ENCODE results near the gene SCYL1. TPM values are rescaled to one million over a fixed set of nuclear protein-coding genes. Genes with fewer than 3 reads are reported as not detected.
A peak's percentile ranks its signal among the peaks of the same experiment; 100 is the strongest.
"Not testable (repeated sequence)": the region's sequence is repeated elsewhere in the genome, so short reads cannot be mapped to it uniquely, and the experiment has no call there.

Gene SCYL1
- total RNA-seq, 2 experiments from 2014 or later: 59.1 to 62.1 TPM

DNA sequence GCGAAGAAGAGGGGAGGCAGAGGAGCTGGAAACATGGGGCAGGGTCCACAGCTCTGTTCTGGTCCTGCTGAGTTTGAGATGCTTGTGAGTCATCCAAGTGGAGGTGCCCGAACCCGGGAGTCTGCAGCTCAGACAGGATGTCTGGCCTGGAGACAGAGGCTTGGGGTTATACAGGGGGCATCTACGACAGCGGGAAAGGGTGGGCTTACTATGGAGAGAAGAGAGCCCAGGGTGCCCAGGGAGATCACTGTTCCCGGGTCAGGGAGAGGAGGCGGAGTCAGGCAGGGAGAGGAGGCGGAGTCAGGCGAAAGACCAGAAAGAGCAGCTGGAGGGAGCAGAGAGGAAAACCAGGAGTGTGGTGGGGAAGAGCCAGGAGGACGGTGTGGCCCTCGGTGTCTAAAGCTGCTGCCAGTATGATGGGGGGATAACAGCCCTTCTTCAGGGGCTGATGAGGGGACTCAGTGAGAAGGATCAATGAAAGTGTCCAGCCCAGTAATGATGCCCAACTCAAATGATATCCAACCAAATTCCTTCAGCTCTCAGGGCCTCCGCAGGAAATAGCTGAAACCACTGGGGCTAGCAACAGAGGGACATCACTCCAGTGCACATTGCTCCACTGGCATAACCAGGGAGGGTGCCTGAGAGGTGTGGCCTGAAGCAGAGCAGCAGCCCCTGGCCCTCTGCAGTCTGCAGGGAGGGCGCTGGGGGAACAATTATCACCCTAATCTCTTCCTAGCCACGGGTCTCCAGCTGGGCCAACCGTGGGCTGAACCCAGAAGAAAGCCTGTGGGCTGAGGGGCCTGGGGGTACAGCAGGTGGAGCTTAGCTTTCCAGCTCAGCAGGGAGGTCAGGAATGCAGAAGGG lies 35.9 kb downstream of the SCYL1 start:
- Mint-ChIP-seq H3K4me1 (peaks cover 55% of the 10 kb centered on the region), H3K27me3 (no peaks in the 10 kb centered on the region), H3K4me3 (no peak overlapping the region), H3K9me3 (no peaks in the 10 kb centered on the region), H3K27ac (peak overlapping the region; percentile 68), H3K36me3 (ENCODE audit: low read depth) (peaks cover 7% of the 10 kb centered on the region)
- POLR2A ChIA-PET: no interaction called here
- CTCF ChIA-PET: interaction anchor here (0.8 to 10.2 kb wide), 6 partner anchors 8 to 19 kb away, joined by 3 to 66 read pairs (median 12); partner anchors contain the start of genes EHBP1L1, FAM89B and ZNRD2
- DNase-seq: no peak

- CTCF ChIA-PET: interaction anchor here (0.9 to 10.2 kb wide), 6 partner anchors 10 to 247 kb away, joined by 3 to 66 read pairs (median 10); partner anchors contain the start of genes FAM89B and ZNRD2
- no peak overlapping the region for H3K4me3 Mint-ChIP-seq
- POLR2A ChIA-PET: no interaction called here
- peaks cover 55% of the 10 kb centered on the region for H3K4me1 Mint-ChIP-seq
- H3K27ac Mint-ChIP-seq: no peak overlapping the region
- no peaks in the 10 kb centered on the region for H3K27me3 Mint-ChIP-seq
- DNase-seq: no peak
- H3K36me3 Mint-ChIP-seq (ENCODE audit: low read depth): peaks cover 13% of the 10 kb centered on the region
- H3K9me3 Mint-ChIP-seq: no peaks in the 10 kb centered on the region
Measured at GRCh38 chr11:65562020-65562419, 37.1 kb downstream of the SCYL1 start.

- CTCF ChIA-PET: interaction anchor here (1.4 to 10.2 kb wide), 5 partner anchors 9 to 248 kb away, joined by 3 to 66 read pairs (median 18); partner anchors contain the start of genes FAM89B and ZNRD2
- no peak for DNase-seq
- Mint-ChIP-seq H3K4me3 (no peak overlapping the region), H3K4me1 (peaks cover 50% of the 10 kb centered on the region), H3K9me3 (no peaks in the 10 kb centered on the region), H3K36me3 (ENCODE audit: low read depth) (peaks cover 13% of the 10 kb centered on the region), H3K27me3 (no peaks in the 10 kb centered on the region), H3K27ac (peak overlapping the region; percentile 41)
- POLR2A ChIA-PET: interaction anchor here (0.6 kb wide), 1 partner anchor 8 kb away, joined by 7 read pairs; no protein-coding TSS in a partner anchor
Measured at GRCh38 chr11:65562788-65563187, 37.9 kb downstream of the SCYL1 start.

DNA sequence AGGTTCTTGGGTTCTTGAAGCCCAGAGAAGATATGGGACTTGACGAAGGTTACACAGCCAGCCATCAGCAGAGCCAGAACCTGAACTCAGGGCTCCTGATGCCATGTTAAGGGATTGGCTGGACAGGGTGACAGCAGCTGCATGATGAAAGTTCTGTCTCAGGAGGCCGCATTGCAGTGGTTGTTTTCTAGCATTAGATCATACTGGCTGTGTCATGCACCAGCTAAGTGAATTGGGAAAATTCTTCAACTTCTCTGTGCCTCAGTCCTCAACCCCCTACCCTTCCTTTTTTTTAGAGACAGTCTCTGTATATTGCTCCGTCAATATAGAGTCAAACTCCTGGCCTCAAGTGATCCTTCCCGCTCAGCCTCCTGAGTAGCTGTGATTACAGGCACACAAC lies 38.7 kb downstream of the SCYL1 start:
- no peaks in the 10 kb centered on the region for H3K27me3 Mint-ChIP-seq
- no peak overlapping the region for H3K27ac Mint-ChIP-seq
- H3K9me3 Mint-ChIP-seq: no peaks in the 10 kb centered on the region
- DNase-seq: no peak
- peaks cover 56% of the 10 kb centered on the region for H3K4me1 Mint-ChIP-seq
- H3K4me3 Mint-ChIP-seq: no peak overlapping the region
- H3K36me3 Mint-ChIP-seq (ENCODE audit: low read depth): peaks cover 17% of the 10 kb centered on the region
- POLR2A ChIA-PET: interaction anchor here (0.6 kb wide), 1 partner anchor 7 kb away, joined by 7 read pairs; no protein-coding TSS in a partner anchor
- CTCF ChIA-PET: interaction anchor here (0.7 to 10.2 kb wide), 5 partner anchors 10 to 1736 kb away, joined by 3 to 66 read pairs (median 4); no protein-coding TSS in a partner anchor

GRCh38 chr11:65564879-65565559 lies 40.1 kb downstream of the SCYL1 start:
- ChIA-PET CTCF (interaction anchor here (0.6 to 10.2 kb wide), 8 partner anchors 8 to 698 kb away, joined by 3 to 66 read pairs (median 4); partner anchors contain the start of gene SCYL1), POLR2A (interaction anchor here (0.6 to 1.5 kb wide), 2 partner anchors 60 to 142 kb away, joined by 4 to 7 read pairs; partner anchors contain the start of gene NEAT1)
- not testable (repeated sequence) for H3K9me3 Mint-ChIP-seq, DNase-seq, H3K27me3 Mint-ChIP-seq
- Mint-ChIP-seq H3K27ac (peak overlapping the region; percentile 96), H3K36me3 (ENCODE audit: low read depth) (peaks cover 20% of the 10 kb centered on the region), H3K4me1 (peaks cover 56% of the 10 kb centered on the region), H3K4me3 (peak overlapping the region; percentile 50)

- H3K36me3 Mint-ChIP-seq (ENCODE audit: low read depth): peaks cover 23% of the 10 kb centered on the region
- H3K4me3 Mint-ChIP-seq: peak overlapping the region; percentile 50
- H3K4me1 Mint-ChIP-seq: peaks cover 52% of the 10 kb centered on the region
- no peaks in the 10 kb centered on the region for H3K27me3 Mint-ChIP-seq
- ChIA-PET POLR2A (interaction anchor here (0.6 to 1.5 kb wide), 3 partner anchors 21 to 143 kb away, joined by 3 to 7 read pairs (median 4); partner anchors contain the start of gene NEAT1), CTCF (interaction anchor here (0.7 to 10.2 kb wide), 11 partner anchors 10 to 699 kb away, joined by 3 to 66 read pairs (median 4); partner anchors contain the start of genes EHBP1L1, KAT5 and SCYL1)
- DNase-seq: peak; percentile 50
- H3K27ac Mint-ChIP-seq: peak overlapping the region; percentile 96
- no peaks in the 10 kb centered on the region for H3K9me3 Mint-ChIP-seq
Measured at GRCh38 chr11:65565624-65566453, 41.0 kb downstream of the SCYL1 start.

GRCh38 chr11:65569164-65569972 lies 44.5 kb downstream of the SCYL1 start:
- Mint-ChIP-seq H3K9me3 (no peaks in the 10 kb centered on the region), H3K27ac (peak overlapping the region; percentile 99), H3K27me3 (no peaks in the 10 kb centered on the region), H3K4me3 (peak overlapping the region; percentile 99), H3K36me3 (ENCODE audit: low read depth) (peaks cover 36% of the 10 kb centered on the region), H3K4me1 (peaks cover 61% of the 10 kb centered on the region)
- ChIA-PET POLR2A (interaction anchor here (2.0 kb wide), 1 partner anchor 69 kb away, joined by 10 read pairs; no protein-coding TSS in a partner anchor), CTCF (interaction anchor here (0.7 to 6.0 kb wide), 12 partner anchors 8 to 439 kb away, joined by 3 to 57 read pairs (median 6); partner anchors contain the start of genes LTBP3, MAP3K11, MUS81 and PCNX3)
- DNase-seq: no peak

GRCh38 chr11:65569973-65570918 lies 45.4 kb downstream of the SCYL1 start, which contains the start of gene ZNRD2:
Gene ZNRD2 (plus strand): TSS chr11:65570477. CDS start chr11:65570492, 15 bp downstream.
- peak; percentile 98 for DNase-seq
- POLR2A ChIA-PET: interaction anchor here (0.6 to 2.0 kb wide), 2 partner anchors 7 to 70 kb away, joined by 7 to 10 read pairs; no protein-coding TSS in a partner anchor
- no peaks in the 10 kb centered on the region for H3K9me3 Mint-ChIP-seq
- H3K4me1 Mint-ChIP-seq: peaks cover 58% of the 10 kb centered on the region
- peaks cover 34% of the 10 kb centered on the region for H3K36me3 Mint-ChIP-seq (ENCODE audit: low read depth)
- CTCF ChIA-PET: interaction anchor here (0.6 to 6.0 kb wide), 15 partner anchors 10 to 290 kb away, joined by 3 to 57 read pairs (median 5); partner anchors contain the start of genes LTBP3, MAP3K11, MUS81 and PCNX3
- peak within 1 kb of the TSS; percentile 99 for H3K4me3 Mint-ChIP-seq
- H3K27ac Mint-ChIP-seq: peak within 1 kb of the TSS; percentile 99
- H3K27me3 Mint-ChIP-seq: no peaks in the 10 kb centered on the region

DNA sequence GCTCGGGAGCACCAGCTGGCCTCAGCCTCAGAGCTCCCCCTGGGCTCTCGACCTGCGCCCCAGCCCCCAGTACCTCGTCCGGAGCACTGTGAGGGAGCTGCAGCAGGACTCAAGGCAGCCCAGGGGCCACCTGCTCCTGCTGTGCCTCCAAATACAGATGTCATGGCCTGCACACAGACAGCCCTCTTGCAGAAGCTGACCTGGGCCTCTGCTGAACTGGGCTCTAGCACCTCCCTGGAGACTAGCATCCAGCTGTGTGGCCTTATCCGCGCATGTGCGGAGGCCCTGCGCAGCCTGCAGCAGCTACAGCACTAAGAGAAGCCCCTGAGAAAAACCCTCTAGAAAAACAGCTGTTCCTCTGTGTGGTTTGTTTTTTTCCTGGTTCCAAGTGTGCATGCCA lies 46.5 kb downstream of the SCYL1 start:
- H3K9me3 Mint-ChIP-seq: no peaks in the 10 kb centered on the region

DNA sequence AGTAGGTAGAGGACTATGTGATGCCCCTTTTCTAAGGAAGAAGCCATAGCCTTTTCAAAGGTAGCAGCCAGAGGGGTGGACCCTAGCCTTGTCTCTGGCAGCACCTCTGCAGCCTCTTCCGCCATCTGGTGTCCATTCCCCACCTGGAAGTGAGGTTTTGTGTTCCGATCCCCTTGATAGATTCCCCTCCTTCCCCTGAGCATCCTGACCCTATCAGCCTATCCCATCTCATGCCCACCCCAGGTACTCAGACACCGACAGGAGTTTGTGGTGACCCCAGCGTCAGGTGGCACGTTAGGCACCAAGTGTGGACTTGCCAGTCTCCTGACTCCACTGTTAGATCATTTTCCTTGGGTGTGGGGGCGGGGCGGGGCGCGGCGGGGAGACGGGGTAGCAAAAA lies 47.1 kb downstream of the SCYL1 start:
- H3K27me3 Mint-ChIP-seq: no peaks in the 10 kb centered on the region
- peaks cover 48% of the 10 kb centered on the region for H3K4me1 Mint-ChIP-seq
- ChIA-PET POLR2A (interaction anchor here (0.6 to 1.0 kb wide), 3 partner anchors 16 to 149 kb away, joined by 3 to 5 read pairs (median 3); partner anchors contain the start of gene NEAT1), CTCF (interaction anchor here (0.9 to 6.0 kb wide), 14 partner anchors 11 to 289 kb away, joined by 3 to 57 read pairs (median 6); partner anchors contain the start of genes LTBP3, MAP3K11, MUS81 and PCNX3)
- no peak for DNase-seq
- no peaks in the 10 kb centered on the region for H3K9me3 Mint-ChIP-seq
- H3K36me3 Mint-ChIP-seq (ENCODE audit: low read depth): peaks cover 29% of the 10 kb centered on the region
- peak overlapping the region; percentile 99 for H3K4me3 Mint-ChIP-seq
- H3K27ac Mint-ChIP-seq: peak overlapping the region; percentile 99

More for the DNA sequence above, 46.5 kb downstream of the SCYL1 start:
- no peaks in the 10 kb centered on the region for H3K27me3 Mint-ChIP-seq
- H3K27ac Mint-ChIP-seq: peak overlapping the region; percentile 99
- peaks cover 50% of the 10 kb centered on the region for H3K4me1 Mint-ChIP-seq
- H3K36me3 Mint-ChIP-seq (ENCODE audit: low read depth): peaks cover 29% of the 10 kb centered on the region
- ChIA-PET POLR2A (interaction anchor here (0.6 to 2.0 kb wide), 3 partner anchors 17 to 71 kb away, joined by 3 to 10 read pairs (median 5); no protein-coding TSS in a partner anchor), CTCF (interaction anchor here (0.7 to 6.0 kb wide), 11 partner anchors 11 to 289 kb away, joined by 3 to 57 read pairs (median 9); partner anchors contain the start of genes LTBP3, MAP3K11, MUS81 and PCNX3)
- H3K4me3 Mint-ChIP-seq: peak overlapping the region; percentile 99
- DNase-seq: no peak

Data from activated CD4-positive, alpha-beta T cell treated with anti-CD3 and anti-CD28 coated beads, Interleukin-2, amount 10 ng/mL, durations not matched to agents 7 days and 5 days (primary cell).